ENCODE measurements around the gene XRCC1.
"Not testable (repeated sequence)": the region's sequence is repeated elsewhere in the genome, so short reads cannot be mapped to it uniquely, and the experiment has no call there.

The XRCC1 gene

GRCh38 chr19:43551399-43552197, 23.7 kb downstream of the XRCC1 start:
- Histone ChIP-seq H3K4me3 (replicated peaks; ENCODE audit: low read depth, low read length) (no peak overlapping the region), H3K36me3 (ENCODE audit: control insufficient read depth, insufficient read depth, low read length) (peaks cover 31% of the 10 kb centered on the region), H3K27me3 (replicated peaks; ENCODE audit: control insufficient read depth, insufficient read depth, low read length) (no peaks in the 10 kb centered on the region)
- no peak for TF ChIP-seq CTCF (IDR thresholded peaks at IDR 0.05; ENCODE audit: insufficient read depth, low read length, poor library complexity, severe bottlenecking)
- no peak for DNase-seq (ENCODE audit: extremely low read depth, insufficient read length)

DNA sequence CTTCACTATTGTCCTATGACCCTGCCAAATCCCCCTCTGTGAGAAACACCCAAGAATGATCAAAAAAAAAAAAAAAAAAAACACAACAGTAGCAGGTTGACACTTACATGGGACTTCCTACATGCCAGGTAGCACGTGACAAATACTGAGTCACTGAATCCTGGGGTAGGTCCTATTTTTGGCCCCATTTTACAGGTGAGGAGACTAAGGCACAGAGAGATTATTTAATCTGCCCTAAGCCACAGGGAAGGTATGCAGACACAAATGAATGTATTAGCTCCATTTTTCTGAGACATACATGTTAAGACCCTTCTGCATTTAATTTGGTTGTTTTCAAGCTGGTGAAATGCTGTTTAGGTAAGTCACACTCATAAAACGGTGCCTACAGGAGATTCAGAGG, 26.6 kb downstream of the XRCC1 start:
- peaks cover 27% of the 10 kb centered on the region for H3K36me3 ChIP-seq (ENCODE audit: control insufficient read depth, insufficient read depth, low read length)

DNA sequence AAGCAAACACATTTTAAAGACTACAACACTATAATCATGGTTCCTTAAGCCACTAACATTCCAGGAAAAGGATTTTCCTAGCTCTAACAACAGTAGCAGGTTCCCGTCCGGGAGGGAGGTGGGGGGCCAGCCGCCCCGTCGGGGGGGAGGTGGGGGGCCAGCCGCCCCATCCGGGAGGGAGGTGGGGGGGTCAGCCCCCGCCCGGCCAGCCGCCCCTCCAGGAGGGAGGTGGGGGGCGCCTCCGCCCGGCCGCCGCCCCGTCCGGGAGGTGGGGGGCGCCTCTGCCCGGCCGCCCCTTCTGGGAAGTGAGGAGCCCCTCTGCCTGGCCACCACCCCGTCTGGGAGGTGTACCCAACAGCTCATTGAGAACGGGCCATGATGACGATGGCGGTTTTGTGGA, 27.4 kb downstream of the XRCC1 start:
- not testable (repeated sequence) for DNase-seq (ENCODE audit: extremely low read depth, insufficient read length)

More for the DNA sequence above, 26.6 kb downstream of the XRCC1 start:
- DNase-seq (ENCODE audit: extremely low read depth, insufficient read length), result no peak
- Histone ChIP-seq H3K4me3 (replicated peaks; ENCODE audit: low read depth, low read length) (no peak overlapping the region), H3K27me3 (replicated peaks; ENCODE audit: control insufficient read depth, insufficient read depth, low read length) (no peaks in the 10 kb centered on the region)
- no peak for TF ChIP-seq CTCF (IDR thresholded peaks at IDR 0.05; ENCODE audit: insufficient read depth, low read length, poor library complexity, severe bottlenecking)

GRCh38 chr19:43546581-43546980, 28.7 kb downstream of the XRCC1 start:
- TF ChIP-seq CTCF (IDR thresholded peaks at IDR 0.05; ENCODE audit: insufficient read depth, low read length, poor library complexity, severe bottlenecking), result no peak
- H3K4me3 ChIP-seq (replicated peaks; ENCODE audit: low read depth, low read length), result no peak overlapping the region
- H3K27me3 ChIP-seq (replicated peaks; ENCODE audit: control insufficient read depth, insufficient read depth, low read length), result no peaks in the 10 kb centered on the region
- DNase-seq (ENCODE audit: extremely low read depth, insufficient read length), result no peak
- peaks cover 25% of the 10 kb centered on the region for H3K36me3 ChIP-seq (ENCODE audit: control insufficient read depth, insufficient read depth, low read length)

More for the DNA sequence above, 27.4 kb downstream of the XRCC1 start:
- H3K36me3 ChIP-seq (ENCODE audit: control insufficient read depth, insufficient read depth, low read length), result peaks cover 26% of the 10 kb centered on the region
- H3K4me3 ChIP-seq (replicated peaks; ENCODE audit: low read depth, low read length); H3K27me3 ChIP-seq (replicated peaks; ENCODE audit: control insufficient read depth, insufficient read depth, low read length): not testable (repeated sequence)

GRCh38 chr19:43545981-43546380, 29.3 kb downstream of the XRCC1 start:
- no peak for DNase-seq (ENCODE audit: extremely low read depth, insufficient read length)
- H3K27me3 ChIP-seq (replicated peaks; ENCODE audit: control insufficient read depth, insufficient read depth, low read length), result no peaks in the 10 kb centered on the region
- H3K36me3 ChIP-seq (ENCODE audit: control insufficient read depth, insufficient read depth, low read length), result peaks cover 22% of the 10 kb centered on the region
- H3K4me3 ChIP-seq (replicated peaks; ENCODE audit: low read depth, low read length), result no peak overlapping the region
- no peak for TF ChIP-seq CTCF (IDR thresholded peaks at IDR 0.05; ENCODE audit: insufficient read depth, low read length, poor library complexity, severe bottlenecking)

DNA sequence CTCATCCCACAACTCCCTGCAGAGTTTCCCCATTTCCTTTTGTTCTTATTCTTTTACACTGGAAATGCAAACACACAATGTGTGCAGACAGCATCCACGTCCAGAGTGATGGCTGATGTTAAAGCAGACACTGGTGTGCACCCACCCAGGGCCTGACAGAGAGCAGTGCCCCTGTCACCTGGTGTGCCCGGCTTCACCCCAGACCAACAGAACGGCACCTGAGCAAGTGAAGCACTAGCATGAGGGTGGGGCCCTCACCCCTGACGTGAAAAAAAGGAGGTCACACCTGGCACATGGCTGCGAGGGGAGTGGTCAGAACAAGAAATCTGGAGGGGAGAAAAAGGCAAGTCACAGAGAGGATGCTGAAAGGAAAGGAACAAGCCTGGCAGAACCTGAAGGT, 30.1 kb downstream of the XRCC1 start:
- Histone ChIP-seq H3K4me3 (replicated peaks; ENCODE audit: low read depth, low read length) (no peak overlapping the region), H3K36me3 (ENCODE audit: control insufficient read depth, insufficient read depth, low read length) (peaks cover 24% of the 10 kb centered on the region), H3K27me3 (replicated peaks; ENCODE audit: control insufficient read depth, insufficient read depth, low read length) (no peaks in the 10 kb centered on the region)
- no peak for DNase-seq (ENCODE audit: extremely low read depth, insufficient read length)
- TF ChIP-seq CTCF (IDR thresholded peaks at IDR 0.05; ENCODE audit: insufficient read depth, low read length, poor library complexity, severe bottlenecking), result no peak
